ENCODE measurements around the gene SPI1.

SPI1 gene

GRCh38 chr11:47355283-47356128 lies 22.8 kb downstream of the SPI1 start:
- Histone ChIP-seq H3K4me3 (ENCODE audit: severe bottlenecking) (peak overlapping the region; percentile 15), H3K4me1 (ENCODE audit: insufficient read depth, poor library complexity, severe bottlenecking) (no peaks in the 10 kb centered on the region), H3K27me3 (ENCODE audit: insufficient read depth, poor library complexity, severe bottlenecking) (no peaks in the 10 kb centered on the region), H3K36me3 (ENCODE audit: low read depth) (no peaks in the 10 kb centered on the region), H3K27ac (ENCODE audit: poor library complexity, severe bottlenecking) (no peak overlapping the region), H3K9me3 (ENCODE audit: severe bottlenecking) (no peaks in the 10 kb centered on the region)
- TF ChIP-seq, protein P1, sequence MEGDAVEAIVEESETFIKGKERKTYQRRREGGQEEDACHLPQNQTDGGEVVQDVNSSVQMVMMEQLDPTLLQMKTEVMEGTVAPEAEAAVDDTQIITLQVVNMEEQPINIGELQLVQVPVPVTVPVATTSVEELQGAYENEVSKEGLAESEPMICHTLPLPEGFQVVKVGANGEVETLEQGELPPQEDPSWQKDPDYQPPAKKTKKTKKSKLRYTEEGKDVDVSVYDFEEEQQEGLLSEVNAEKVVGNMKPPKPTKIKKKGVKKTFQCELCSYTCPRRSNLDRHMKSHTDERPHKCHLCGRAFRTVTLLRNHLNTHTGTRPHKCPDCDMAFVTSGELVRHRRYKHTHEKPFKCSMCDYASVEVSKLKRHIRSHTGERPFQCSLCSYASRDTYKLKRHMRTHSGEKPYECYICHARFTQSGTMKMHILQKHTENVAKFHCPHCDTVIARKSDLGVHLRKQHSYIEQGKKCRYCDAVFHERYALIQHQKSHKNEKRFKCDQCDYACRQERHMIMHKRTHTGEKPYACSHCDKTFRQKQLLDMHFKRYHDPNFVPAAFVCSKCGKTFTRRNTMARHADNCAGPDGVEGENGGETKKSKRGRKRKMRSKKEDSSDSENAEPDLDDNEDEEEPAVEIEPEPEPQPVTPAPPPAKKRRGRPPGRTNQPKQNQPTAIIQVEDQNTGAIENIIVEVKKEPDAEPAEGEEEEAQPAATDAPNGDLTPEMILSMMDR (IDR thresholded peaks at IDR 0.05; ENCODE audit: poor library complexity, severe bottlenecking), result peak; percentile 97
- peak; percentile 82 for ATAC-seq (ENCODE audit: low read depth)
- peak; percentile 91 for DNase-seq (ENCODE audit: low spot score)

DNA sequence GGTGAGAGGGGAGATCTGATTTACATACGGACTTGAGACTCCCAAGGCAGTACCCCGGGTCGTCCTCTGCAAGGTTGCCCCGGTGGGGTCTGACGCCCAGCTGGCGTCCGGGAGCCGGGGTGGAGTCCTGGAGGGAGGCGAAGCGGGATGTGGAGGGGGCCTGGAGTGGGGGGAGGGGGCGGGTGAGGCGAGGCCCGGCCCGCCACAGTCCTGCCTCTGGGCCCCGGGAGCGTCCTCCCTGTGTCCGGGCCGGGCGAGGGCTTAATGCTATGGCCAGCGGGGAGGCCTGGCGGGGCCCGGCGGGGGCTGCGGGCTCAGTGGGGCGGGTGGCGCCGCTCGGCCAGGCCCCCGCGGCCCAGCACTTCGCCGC lies 23.4 kb downstream of the SPI1 start:
- ATAC-seq (ENCODE audit: low read depth), result no peak; the same call in 2 of the 3 replicates
- TF ChIP-seq, protein P1 (IDR thresholded peaks at IDR 0.05; ENCODE audit: poor library complexity, severe bottlenecking), result no peak
- no peak for DNase-seq (ENCODE audit: low spot score)
- H3K9me3 ChIP-seq (ENCODE audit: severe bottlenecking), result no peaks in the 10 kb centered on the region
- no peaks in the 10 kb centered on the region for H3K4me1 ChIP-seq (ENCODE audit: insufficient read depth, poor library complexity, severe bottlenecking)
- peak overlapping the region; percentile 15 for H3K4me3 ChIP-seq (ENCODE audit: severe bottlenecking)
- H3K27ac ChIP-seq (ENCODE audit: poor library complexity, severe bottlenecking), result no peak overlapping the region
- H3K27me3 ChIP-seq (ENCODE audit: insufficient read depth, poor library complexity, severe bottlenecking), result no peaks in the 10 kb centered on the region
- H3K36me3 ChIP-seq (ENCODE audit: low read depth), result no peaks in the 10 kb centered on the region

DNA sequence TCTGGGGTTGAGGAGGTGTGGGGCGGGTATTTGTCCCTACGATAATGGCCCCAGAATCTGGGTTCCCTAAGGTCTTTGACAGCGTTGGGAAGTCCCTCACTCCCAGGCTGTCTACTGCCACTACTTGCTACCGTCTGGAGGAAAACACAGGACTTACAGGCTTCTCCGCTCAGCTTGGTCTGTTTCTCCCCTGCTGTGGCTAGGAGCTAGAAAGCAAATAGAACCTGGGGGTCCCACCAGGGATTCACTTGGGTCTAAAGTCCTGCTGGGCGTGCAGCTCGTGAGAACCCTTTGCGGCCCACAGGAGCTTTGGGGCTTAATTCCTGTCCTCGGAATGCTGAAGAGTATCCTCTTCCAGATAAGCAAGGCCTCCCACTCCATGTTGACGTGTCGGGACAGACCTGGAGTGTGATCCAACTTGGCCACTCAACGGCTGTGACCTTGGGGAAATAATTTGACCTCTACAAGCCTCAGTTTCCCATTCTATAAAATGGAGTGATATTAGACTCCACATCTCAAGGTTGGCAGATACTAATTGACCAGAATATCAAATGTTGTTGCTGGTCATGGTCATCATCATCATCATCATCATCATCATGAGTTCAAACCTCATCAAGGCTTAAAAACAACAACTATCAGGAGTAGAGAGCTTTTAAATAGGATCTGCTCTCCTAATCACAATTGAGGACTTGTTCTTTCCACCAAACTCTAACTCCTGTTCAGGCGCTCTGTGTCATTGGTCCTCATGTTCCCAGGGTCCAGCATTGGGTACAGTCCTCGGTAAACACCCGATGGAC lies 24.2 kb downstream of the SPI1 start:
- H3K4me1 ChIP-seq (ENCODE audit: insufficient read depth, poor library complexity, severe bottlenecking), result no peaks in the 10 kb centered on the region
- DNase-seq (ENCODE audit: low spot score) (no peak), ATAC-seq (ENCODE audit: low read depth) (no peak)
- no peak overlapping the region for H3K4me3 ChIP-seq (ENCODE audit: severe bottlenecking)
- no peaks in the 10 kb centered on the region for H3K9me3 ChIP-seq (ENCODE audit: severe bottlenecking)
- H3K27me3 ChIP-seq (ENCODE audit: insufficient read depth, poor library complexity, severe bottlenecking), result no peaks in the 10 kb centered on the region
- no peaks in the 10 kb centered on the region for H3K36me3 ChIP-seq (ENCODE audit: low read depth)
- no peak overlapping the region for H3K27ac ChIP-seq (ENCODE audit: poor library complexity, severe bottlenecking)
- TF ChIP-seq, protein P1 (IDR thresholded peaks at IDR 0.05; ENCODE audit: poor library complexity, severe bottlenecking), result no peak

DNA sequence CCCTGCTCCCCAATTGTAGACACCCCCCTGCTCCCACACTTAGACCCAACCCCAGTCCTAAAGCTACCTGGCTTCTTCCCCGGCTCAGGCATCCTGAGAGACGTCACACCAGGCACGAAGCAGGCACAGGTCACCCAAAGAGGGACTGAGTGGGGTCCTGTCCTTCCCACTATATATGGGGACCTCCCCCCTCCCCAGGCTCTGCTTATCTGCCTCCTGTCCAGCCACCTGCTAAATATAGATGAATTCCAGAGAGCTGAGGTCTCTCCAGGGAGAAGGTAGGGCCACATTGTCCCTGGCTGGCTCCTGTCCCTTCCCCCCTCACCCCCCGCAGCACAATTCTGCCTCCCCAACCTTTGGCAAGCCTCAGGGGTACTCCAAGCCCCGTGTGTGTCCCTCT lies 25.8 kb downstream of the SPI1 start, which contains the start of gene MYBPC3:
Gene MYBPC3, minus strand, starts transcription at position 147 of the 400 bp plus-strand sequence. Its CDS starts 55 bp downstream, at position 92.
- no peaks in the 10 kb centered on the region for H3K9me3 ChIP-seq (ENCODE audit: severe bottlenecking)
- no peaks in the 10 kb centered on the region for H3K36me3 ChIP-seq (ENCODE audit: low read depth)
- H3K27ac ChIP-seq (ENCODE audit: poor library complexity, severe bottlenecking), result no peak within 1 kb of the TSS
- ATAC-seq (ENCODE audit: low read depth) (no peak), DNase-seq (ENCODE audit: low spot score) (no peak)
- no peaks in the 10 kb centered on the region for H3K4me1 ChIP-seq (ENCODE audit: insufficient read depth, poor library complexity, severe bottlenecking)
- TF ChIP-seq, protein P1 (IDR thresholded peaks at IDR 0.05; ENCODE audit: poor library complexity, severe bottlenecking), result no peak
- no peak within 1 kb of the TSS for H3K4me3 ChIP-seq (ENCODE audit: severe bottlenecking)
- no peaks in the 10 kb centered on the region for H3K27me3 ChIP-seq (ENCODE audit: insufficient read depth, poor library complexity, severe bottlenecking)

Measured in RWPE2 (cell line).